Keratinocyte (primary cell): ENCODE data around the gene TMEM256.
A peak's percentile ranks its signal among the peaks of the same experiment; 100 is the strongest.

Source experiments
- EZH2 ChIP-seq: IDR thresholded peaks from one replicate; pipeline ENCODE4 v1.6.1; 2012; ENCODE audit warnings: inconsistent platforms, mild to moderate bottlenecking, low read length, moderate library complexity
- TF ChIP-seq, protein P1 (sequence below), 3 experiments: IDR thresholded peaks in 1 of 3; conservative IDR thresholded peaks in 1 of 3; optimal IDR thresholded peaks in 1 of 3; 2 replicates in 2 of 3; 3 replicates in 1 of 3; pipeline versions ENCODE3 to v1.5.1; 2011; ENCODE audit warnings: low read length in 3 of 3, mild to moderate bottlenecking in 3 of 3, moderate library complexity in 2 of 3, control low read depth in 1 of 3, inconsistent platforms in 1 of 3; ENCODE audit not compliant: insufficient read depth in 2 of 3; ENCODE audit errors: extremely low read depth in 1 of 3

DNA sequence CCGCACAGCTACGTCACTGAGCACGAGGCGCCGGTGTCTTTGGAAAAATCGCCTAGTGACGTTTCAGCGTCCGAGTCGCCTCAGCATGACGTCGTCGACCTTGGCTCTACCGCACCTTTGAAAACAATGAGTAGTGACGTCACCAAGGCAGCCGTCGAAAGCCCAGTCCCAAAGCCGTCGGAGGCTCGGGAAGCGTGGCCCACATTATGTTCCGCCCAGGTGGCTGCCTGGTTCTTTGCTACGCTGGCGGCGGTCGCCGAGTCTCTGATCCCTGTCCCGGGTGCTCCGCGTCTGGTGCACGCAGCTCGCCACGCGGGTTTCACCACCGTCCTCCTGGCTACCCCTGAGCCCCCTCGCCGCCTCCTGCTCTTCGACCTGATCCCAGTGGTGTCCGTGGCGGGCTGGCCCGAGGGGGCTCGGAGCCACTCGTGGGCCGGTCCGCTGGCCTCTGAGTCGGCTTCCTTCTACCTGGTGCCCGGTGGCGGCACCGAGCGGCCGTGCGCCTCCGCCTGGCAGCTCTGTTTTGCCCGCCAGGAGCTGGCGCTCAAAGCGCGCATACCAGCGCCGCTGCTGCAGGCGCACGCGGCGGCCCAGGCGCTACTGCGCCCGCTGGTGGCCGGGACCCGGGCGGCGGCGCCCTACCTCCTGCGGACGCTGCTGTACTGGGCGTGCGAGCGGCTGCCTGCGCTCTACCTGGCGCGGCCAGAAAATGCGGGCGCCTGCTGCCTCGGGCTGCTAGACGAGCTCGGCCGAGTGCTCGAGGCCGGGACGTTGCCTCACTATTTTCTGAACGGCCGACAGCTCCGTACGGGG, 32.9 kb upstream of the TMEM256 start:
- TF ChIP-seq, protein P1, sequence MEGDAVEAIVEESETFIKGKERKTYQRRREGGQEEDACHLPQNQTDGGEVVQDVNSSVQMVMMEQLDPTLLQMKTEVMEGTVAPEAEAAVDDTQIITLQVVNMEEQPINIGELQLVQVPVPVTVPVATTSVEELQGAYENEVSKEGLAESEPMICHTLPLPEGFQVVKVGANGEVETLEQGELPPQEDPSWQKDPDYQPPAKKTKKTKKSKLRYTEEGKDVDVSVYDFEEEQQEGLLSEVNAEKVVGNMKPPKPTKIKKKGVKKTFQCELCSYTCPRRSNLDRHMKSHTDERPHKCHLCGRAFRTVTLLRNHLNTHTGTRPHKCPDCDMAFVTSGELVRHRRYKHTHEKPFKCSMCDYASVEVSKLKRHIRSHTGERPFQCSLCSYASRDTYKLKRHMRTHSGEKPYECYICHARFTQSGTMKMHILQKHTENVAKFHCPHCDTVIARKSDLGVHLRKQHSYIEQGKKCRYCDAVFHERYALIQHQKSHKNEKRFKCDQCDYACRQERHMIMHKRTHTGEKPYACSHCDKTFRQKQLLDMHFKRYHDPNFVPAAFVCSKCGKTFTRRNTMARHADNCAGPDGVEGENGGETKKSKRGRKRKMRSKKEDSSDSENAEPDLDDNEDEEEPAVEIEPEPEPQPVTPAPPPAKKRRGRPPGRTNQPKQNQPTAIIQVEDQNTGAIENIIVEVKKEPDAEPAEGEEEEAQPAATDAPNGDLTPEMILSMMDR (optimal IDR thresholded peaks at IDR 0.05 in 1 of 3, IDR thresholded peaks at IDR 0.05 in 1 of 3, conservative IDR thresholded peaks at IDR 0.05 in 1 of 3; ENCODE audit: extremely low read depth in 1 of 3, insufficient read depth in 2 of 3, low read length in 3 of 3) = peak; percentile 52 to 92 (median 87)
- no peak for TF ChIP-seq EZH2
